HG03045 (cell line): Measurements from ENCODE around the gene THAP8.

Source experiments
- ATAC-seq: cut with Tn5 transposase; IDR thresholded peaks from one replicate; pipeline ENCODE4 v1.9.1; 2021; ENCODE audit warnings: mild to moderate bottlenecking, moderate library complexity; ENCODE audit not compliant: unreplicated experiment

Gene THAP8, protein sequence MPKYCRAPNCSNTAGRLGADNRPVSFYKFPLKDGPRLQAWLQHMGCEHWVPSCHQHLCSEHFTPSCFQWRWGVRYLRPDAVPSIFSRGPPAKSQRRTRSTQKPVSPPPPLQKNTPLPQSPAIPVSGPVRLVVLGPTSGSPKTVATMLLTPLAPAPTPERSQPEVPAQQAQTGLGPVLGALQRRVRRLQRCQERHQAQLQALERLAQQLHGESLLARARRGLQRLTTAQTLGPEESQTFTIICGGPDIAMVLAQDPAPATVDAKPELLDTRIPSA

GRCh38 chr19:36054119-36054732, at the start of gene THAP8:
THAP8 (minus strand) TSS chr19:36054285; CDS start chr19:36054217, 68 bp downstream.
- ATAC-seq: peak; percentile 80

DNA sequence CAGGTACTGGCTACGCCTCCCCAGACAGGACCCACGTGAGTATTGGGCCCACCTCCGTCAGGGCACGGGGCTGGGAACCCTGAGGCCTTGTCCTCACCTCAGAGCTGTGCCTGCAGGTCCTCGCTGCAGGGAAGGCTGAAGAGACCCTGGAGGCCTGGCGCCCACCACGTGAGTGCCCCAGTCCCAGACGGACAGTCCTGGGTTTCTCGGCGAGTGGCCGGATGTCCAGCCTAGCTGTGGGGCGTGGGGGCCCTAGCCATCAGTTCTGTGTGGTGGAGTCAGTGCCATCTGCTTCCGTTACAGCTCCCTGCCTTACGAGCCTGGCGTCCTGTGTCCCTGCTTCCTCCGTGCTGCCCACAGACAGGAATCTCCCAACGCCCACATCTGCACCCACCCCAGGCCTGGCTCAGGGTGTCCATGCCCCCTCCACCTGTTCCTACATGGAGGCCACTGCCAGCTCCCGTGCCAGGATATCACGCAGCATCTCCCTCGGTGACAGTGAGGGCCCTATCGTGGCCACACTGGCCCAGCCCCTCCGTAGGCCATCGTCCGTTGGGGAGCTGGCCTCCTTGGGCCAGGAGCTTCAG, 49.0 kb upstream of the THAP8 start:
- no peak for ATAC-seq

DNA sequence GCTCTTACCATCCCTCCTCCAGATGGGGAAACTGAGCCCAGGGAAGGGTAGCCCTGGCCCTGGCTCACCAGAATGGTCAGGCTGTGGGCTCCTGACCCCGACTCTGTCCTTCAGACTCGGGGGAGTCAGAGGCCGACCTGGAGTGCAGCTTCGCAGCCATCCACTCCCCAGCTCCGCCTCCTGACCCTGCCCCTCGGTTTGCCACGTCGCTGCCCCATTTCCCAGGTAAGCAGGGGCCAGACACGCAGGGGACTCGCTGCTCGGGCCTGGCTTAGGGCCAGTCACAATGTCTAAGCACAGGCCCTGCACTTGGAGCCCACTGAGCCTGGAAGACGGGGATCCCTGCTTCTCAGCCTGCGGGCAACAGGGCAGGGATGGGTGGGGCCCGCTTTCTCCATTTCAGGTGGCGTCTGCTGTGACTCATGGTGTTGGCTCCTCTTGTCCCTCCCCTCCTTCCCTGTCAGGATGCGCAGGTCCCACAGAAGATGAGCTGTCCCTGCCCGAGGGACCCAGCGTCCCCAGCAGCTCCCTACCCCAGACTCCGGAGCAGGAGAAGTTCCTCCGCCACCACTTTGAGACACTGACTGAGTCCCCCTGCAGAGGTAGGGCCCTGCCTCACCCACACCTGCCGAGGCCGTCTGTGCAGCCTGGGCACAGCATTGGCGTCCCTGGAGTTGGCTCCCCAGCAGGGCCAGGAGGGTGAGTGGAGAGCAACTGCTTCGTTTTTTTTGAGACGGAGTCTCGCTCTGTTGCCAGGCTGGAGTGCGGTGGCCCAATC, 47.7 kb upstream of the THAP8 start:
- no peak for ATAC-seq

- ATAC-seq: no peak
Observed at GRCh38 chr19:36100476-36100875, 46.4 kb upstream of the THAP8 start.

GRCh38 chr19:36099166-36099785, 45.2 kb upstream of the THAP8 start:
- no peak for ATAC-seq

DNA sequence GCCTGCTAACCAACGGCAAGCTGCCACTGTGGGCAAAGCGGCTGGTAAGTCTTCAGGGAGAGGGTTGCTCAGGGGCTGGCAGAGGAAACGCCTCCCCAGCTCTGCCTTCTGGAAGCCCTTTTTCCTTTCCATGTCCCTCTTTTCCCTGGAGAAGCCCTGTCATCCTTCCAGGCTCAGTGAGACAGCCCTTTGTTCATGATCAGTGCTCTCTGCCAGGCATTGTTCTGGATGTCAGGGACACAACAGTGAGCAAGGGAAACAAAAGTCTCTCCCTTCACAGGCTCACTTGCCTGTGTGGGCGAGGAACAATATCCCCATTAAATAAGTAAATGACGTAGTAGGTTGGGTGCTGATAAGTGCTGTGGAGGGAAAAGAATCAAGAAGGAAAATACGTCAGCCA, 43.0 kb upstream of the THAP8 start:
- no peak for ATAC-seq

- no peak for ATAC-seq
Observed at GRCh38 chr19:36093687-36094086, 39.6 kb upstream of the THAP8 start.

GRCh38 chr19:36093146-36093662, 39.1 kb upstream of the THAP8 start:
- ATAC-seq: no peak

GRCh38 chr19:36092566-36092965, 38.5 kb upstream of the THAP8 start:
- ATAC-seq: no peak

GRCh38 chr19:36090910-36091695, 37.0 kb upstream of the THAP8 start:
- ATAC-seq: no peak

DNA sequence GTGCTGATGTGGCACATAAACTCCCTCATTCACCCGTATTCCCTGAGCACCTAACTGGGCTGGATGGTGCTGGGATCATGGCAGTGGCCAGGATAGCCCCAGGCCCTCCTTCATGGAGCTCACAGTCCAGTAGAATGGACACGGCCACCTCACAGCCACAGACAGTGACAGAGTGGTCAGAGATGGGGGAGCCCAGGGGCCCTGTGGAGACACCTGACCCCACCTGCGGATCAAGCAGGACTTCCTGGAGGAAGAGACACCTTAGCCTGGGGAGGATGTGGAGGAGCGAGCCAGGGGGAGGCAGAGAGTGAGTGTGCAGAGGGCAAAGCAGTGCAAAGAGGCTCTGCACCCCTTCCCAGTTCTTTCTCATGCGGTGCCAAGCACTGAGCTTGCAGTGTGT, 35.8 kb upstream of the THAP8 start:
- ATAC-seq: no peak

- no peak for ATAC-seq
Observed at GRCh38 chr19:36086326-36086725, 32.2 kb upstream of the THAP8 start.

- no peak for ATAC-seq
Observed at GRCh38 chr19:36084231-36085009, 30.3 kb upstream of the THAP8 start.

DNA sequence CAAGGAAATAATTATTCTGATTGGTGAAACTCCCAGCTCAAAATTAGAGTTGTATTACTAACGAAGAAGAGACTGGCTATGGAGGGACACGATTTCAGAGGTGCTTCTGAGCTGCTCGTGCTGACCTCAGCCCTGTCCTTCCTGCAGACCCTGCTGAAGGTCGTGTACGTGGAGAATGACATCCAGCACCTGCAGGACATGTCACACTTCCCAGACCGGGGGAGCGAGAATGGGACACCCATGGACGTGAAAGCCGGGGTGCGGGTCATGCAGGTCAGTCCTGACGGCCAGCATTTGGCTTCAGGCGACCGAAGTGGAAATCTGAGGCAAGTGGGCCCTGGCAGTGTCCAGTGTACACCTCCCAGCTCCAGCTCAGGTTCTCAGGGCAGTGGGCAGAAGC, 28.8 kb upstream of the THAP8 start:
- no peak for ATAC-seq

- no peak for ATAC-seq
Observed at GRCh38 chr19:36081894-36082293, 27.8 kb upstream of the THAP8 start.

GRCh38 chr19:36081385-36081784, 27.3 kb upstream of the THAP8 start:
- ATAC-seq: no peak

- no peak for ATAC-seq
Observed at GRCh38 chr19:36079389-36079945, 25.4 kb upstream of the THAP8 start.

DNA sequence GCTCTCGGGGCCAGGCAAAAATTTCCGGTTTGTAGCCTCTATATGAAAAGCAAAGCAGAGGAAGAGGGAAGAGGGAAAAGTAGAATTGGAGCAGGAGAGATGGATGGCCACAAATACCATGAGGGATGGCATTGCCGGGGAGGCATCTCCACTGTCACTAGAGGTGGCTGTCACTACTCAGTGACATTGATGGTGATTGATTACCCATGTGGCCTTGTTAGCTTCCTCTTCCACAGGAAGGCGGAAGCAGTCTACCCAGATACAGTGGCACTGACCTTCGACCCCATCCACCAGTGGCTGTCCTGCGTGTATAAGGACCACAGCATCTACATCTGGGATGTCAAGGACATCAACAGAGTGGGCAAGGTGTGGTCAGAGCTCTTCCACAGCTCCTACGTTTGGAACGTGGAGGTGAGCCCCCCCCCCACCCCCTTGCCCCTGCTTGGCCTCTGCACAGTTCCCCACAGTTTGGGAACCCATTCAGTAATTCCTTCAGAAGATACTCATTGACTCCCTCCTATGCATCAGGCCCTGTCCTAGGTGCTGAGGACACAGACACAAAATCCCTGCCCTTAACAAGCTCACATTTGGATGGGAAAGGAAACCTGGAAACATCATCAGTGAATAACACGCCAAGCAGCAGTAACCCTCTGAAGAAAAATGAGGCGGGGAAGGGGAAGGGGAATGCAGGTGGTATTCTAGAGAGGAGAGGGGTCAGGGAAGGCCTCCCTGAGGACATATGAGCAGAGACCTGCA, 19.2 kb upstream of the THAP8 start:
- ATAC-seq: no peak
